NCI-H1105 treated with DMSO at 0.1 percent for 48 hours (cell line): ENCODE data around the gene SH3GLB1.

Experiments used
- DNase-seq: peaks from one replicate; lab custom pipeline; 2025; lab: John Stamatoyannopoulos, UW

The SH3GLB1 gene

GRCh38 chr1:86774305-86775295, 70.2 kb downstream of the SH3GLB1 start:
- peak; percentile 87 for DNase-seq

GRCh38 chr1:86775395-86775794, 71.0 kb downstream of the SH3GLB1 start:
- DNase-seq, result no peak

- no peak for DNase-seq
Observed at GRCh38 chr1:86776108-86776507, 71.7 kb downstream of the SH3GLB1 start.

- no peak for DNase-seq
Observed at GRCh38 chr1:86778569-86779239, 74.3 kb downstream of the SH3GLB1 start.

GRCh38 chr1:86779308-86780191, 75.2 kb downstream of the SH3GLB1 start:
- peak; percentile 32 for DNase-seq

GRCh38 chr1:86782482-86782881, 78.1 kb downstream of the SH3GLB1 start:
- DNase-seq, result no peak

GRCh38 chr1:86787621-86788020, 83.2 kb downstream of the SH3GLB1 start:
- no peak for DNase-seq

- no peak for DNase-seq
Observed at GRCh38 chr1:86788300-86789206, 84.2 kb downstream of the SH3GLB1 start.

- DNase-seq, result no peak
Observed at GRCh38 chr1:86795316-86795715, 90.9 kb downstream of the SH3GLB1 start.
